HG02840 (cell line): ENCODE data around the gene TRAPPC13.
"Not testable (repeated sequence)": the region's sequence is repeated elsewhere in the genome, so short reads cannot be mapped to it uniquely, and the experiment has no call there.

Source experiments
- ATAC-seq: cut with Tn5 transposase; IDR thresholded peaks from one replicate; pipeline ENCODE4 v1.9.1; 2021; ENCODE audit warnings: mild to moderate bottlenecking, moderate library complexity, moderate number of reproducible peaks; ENCODE audit not compliant: unreplicated experiment, low FRiP score

TRAPPC13 gene

GRCh38 chr5:65674749-65675148 lies 49.9 kb downstream of the TRAPPC13 start:
- no peak for ATAC-seq

DNA sequence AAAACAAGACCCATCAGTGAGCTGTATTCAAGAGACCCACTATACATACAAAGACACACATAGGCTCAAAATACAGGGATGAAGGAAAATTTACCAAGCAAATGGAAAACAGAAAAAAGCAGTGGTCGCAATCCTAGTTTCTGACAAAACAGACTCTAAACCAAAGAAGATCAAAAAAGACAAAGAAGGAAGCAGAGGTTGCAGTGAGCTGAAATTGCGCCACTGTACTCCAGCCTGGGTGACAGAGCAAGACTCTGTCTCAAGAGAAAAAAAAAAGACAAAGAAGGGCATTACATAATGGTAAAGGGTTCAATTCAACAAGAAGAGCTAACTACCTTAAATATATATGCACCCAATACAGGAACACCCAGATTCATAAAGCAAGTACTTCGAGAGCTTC lies 51.2 kb downstream of the TRAPPC13 start:
- ATAC-seq = not testable (repeated sequence)

DNA sequence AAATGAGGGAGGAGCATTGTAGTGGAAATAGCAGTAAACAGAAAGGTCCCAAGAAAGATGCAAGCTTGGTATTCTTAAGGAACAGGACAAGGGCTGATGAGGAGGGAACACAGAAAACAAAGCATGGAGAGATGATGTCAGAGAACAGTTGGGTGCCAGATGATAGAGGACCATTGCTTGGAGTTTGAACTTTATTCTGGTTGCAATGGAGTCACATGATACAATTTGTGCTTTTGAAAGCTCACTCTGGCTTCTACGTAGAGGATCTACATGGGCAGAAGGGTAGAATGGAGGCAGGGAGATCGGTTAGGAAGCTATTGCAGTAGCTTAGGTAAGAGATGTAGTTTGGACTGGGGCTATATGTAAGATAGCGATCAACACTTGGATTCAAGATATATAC lies 57.3 kb downstream of the TRAPPC13 start:
- ATAC-seq = no peak

GRCh38 chr5:65693121-65693520 lies 68.3 kb downstream of the TRAPPC13 start:
- ATAC-seq = no peak

DNA sequence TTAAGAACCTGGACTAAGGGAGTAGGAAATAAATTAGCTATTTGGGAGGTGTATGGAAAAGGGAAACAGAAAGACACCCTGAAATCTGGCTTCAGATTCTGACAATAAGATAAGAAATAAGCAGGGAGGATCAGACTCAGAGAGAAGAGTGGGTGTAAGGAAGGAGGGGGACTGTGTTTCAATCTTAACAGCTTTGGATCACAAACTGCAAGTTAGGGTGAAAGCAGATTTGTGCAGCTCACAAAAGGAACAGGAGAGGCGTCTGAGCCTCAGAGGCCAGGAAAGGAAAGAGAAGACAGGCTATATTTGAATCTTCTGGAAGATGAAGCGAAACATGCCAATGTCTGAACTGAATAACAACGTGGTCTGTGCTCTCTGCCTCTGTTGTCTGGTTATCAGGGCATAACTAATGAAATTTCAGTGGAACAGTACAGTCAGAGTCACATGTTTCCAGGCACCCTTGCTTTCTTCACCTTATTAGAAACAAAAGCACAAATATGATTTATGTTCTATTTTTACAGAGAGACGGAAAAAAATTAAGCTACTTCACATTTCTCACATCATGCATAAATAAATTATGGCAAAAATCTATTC lies 70.4 kb downstream of the TRAPPC13 start:
- ATAC-seq = no peak

- ATAC-seq = no peak
Observed at GRCh38 chr5:65695896-65696295, 71.1 kb downstream of the TRAPPC13 start.

DNA sequence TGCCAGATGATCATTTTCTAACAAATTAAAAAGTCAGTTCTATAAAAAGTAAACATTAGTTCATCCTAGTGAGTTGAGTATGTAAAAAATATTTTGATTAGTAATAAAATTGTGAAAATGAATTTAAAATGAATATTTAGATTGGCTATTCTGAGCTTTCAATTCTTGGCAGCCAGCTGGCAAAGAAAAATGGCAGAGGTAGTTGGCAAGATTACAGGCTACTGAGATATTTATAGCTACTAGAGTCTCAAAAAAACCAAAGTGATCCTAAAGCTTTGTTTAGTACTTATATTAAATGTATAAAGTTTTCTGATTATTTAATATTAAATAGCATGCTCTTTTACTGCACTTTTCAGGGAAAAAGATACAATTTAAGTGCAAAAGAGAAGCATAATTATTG lies 72.1 kb downstream of the TRAPPC13 start:
- no peak for ATAC-seq

DNA sequence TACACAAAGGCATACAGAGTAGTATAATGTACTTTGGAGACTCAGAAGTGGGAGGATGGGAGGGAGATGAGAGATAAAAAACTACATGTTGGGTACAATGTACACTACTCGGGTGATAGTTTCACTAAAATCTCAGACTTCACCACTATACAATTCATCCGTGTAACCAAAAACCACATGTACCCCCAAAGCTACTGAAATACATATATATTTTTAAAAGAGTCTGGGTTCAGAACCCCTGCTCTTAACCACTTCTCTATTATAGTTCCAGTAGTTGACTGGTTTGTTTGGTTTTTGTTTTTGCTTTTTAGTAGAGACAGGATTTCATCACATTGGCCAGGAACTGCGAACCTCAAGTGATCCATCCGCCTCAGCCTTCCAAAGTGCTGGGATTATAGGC lies 74.5 kb downstream of the TRAPPC13 start:
- no peak for ATAC-seq

DNA sequence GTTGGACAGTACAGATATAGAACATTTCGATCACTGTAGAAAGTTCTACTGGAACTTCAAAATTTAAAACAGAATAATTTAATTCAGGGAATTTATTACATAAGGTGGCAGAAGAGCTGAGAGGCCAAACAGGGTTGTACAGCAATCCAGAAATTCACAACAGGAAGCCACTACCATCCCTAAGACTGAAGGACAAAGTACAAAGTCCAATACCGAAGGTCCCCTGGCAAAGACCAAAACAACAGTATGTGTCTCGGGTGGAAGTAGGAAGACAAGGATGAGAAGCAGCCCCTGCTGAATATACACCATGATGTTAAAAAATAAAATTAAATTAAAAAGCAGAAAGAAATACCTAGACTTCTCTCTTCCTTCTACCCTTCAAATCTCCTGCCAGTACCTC lies 77.2 kb downstream of the TRAPPC13 start:
- no peak for ATAC-seq

GRCh38 chr5:65704621-65705239 lies 79.9 kb downstream of the TRAPPC13 start:
- ATAC-seq = no peak

GRCh38 chr5:65707663-65708062 lies 82.8 kb downstream of the TRAPPC13 start:
- no peak for ATAC-seq

GRCh38 chr5:65708145-65708544 lies 83.3 kb downstream of the TRAPPC13 start:
- ATAC-seq = no peak
